Retina (tissue), 1 donor: ENCODE results near the gene LOC101059915.
"Not testable (repeated sequence)": the region's sequence is repeated elsewhere in the genome, so short reads cannot be mapped to it uniquely, and the experiment has no call there.

ENCODE experiments used
- DNase-seq: peaks from one replicate; pipeline ENCODE4 v3.0.0-alpha.2; 2016

Gene LOC101059915

GRCh38 chrX:71676068-71676795, 8.9 kb downstream of the LOC101059915 start:
- not testable (repeated sequence) for DNase-seq

GRCh38 chrX:71677195-71677594, 9.8 kb downstream of the LOC101059915 start:
- not testable (repeated sequence) for DNase-seq

- no peak for DNase-seq
Observed at GRCh38 chrX:71679575-71680207, 12.3 kb downstream of the LOC101059915 start.

GRCh38 chrX:71696641-71697465, 29.5 kb downstream of the LOC101059915 start:
- DNase-seq: not testable (repeated sequence)

- not testable (repeated sequence) for DNase-seq
Observed at GRCh38 chrX:71697466-71698298, 30.3 kb downstream of the LOC101059915 start.

GRCh38 chrX:71698299-71699022, 31.1 kb downstream of the LOC101059915 start:
- DNase-seq: not testable (repeated sequence)

- DNase-seq: not testable (repeated sequence)
Observed at GRCh38 chrX:71699023-71699344, 31.6 kb downstream of the LOC101059915 start.

GRCh38 chrX:71702853-71703252, 35.5 kb downstream of the LOC101059915 start:
- not testable (repeated sequence) for DNase-seq

- not testable (repeated sequence) for DNase-seq
Observed at GRCh38 chrX:71714064-71714463, 46.7 kb downstream of the LOC101059915 start.

GRCh38 chrX:71715551-71715950, 48.2 kb downstream of the LOC101059915 start:
- not testable (repeated sequence) for DNase-seq

- DNase-seq: not testable (repeated sequence)
Observed at GRCh38 chrX:71716323-71716722, 49.0 kb downstream of the LOC101059915 start.

- DNase-seq: not testable (repeated sequence)
Observed at GRCh38 chrX:71718185-71718584, 50.8 kb downstream of the LOC101059915 start, which contains the start of gene CXorf49. Gene CXorf49 (minus strand): TSS chrX:71718285. CDS start chrX:71718151, 134 bp downstream.

- not testable (repeated sequence) for DNase-seq
Observed at GRCh38 chrX:71719195-71719594, 51.8 kb downstream of the LOC101059915 start.

GRCh38 chrX:71720289-71720886, 53.0 kb downstream of the LOC101059915 start:
- DNase-seq: not testable (repeated sequence)
